NCI-H446 treated with DMSO at 0.1 percent for 48 hours (cell line): ENCODE measurements around the gene SLC35E2B.
"Not testable (repeated sequence)": the region's sequence is repeated elsewhere in the genome, so short reads cannot be mapped to it uniquely, and the experiment has no call there.

Source experiments
- DNase-seq: peaks from one replicate; lab custom pipeline; 2025; lab: John Stamatoyannopoulos, UW

SLC35E2B gene

GRCh38 chr1:1639368-1639767, 53.2 kb downstream of the SLC35E2B start:
- not testable (repeated sequence) for DNase-seq

GRCh38 chr1:1638528-1638927, 54.1 kb downstream of the SLC35E2B start:
- not testable (repeated sequence) for DNase-seq

GRCh38 chr1:1637479-1637875, 55.1 kb downstream of the SLC35E2B start:
- DNase-seq = not testable (repeated sequence)

- DNase-seq = not testable (repeated sequence)
Observed at GRCh38 chr1:1636621-1637478, 55.7 kb downstream of the SLC35E2B start.

- DNase-seq = not testable (repeated sequence)
Observed at GRCh38 chr1:1634613-1635012, 58.0 kb downstream of the SLC35E2B start.

GRCh38 chr1:1633409-1633808, 59.2 kb downstream of the SLC35E2B start:
- not testable (repeated sequence) for DNase-seq

GRCh38 chr1:1631782-1632420, 60.7 kb downstream of the SLC35E2B start, which contains the start of gene MMP23B:
Gene MMP23B (plus strand): TSS chr1:1632173. CDS start chr1:1632219, 46 bp downstream.
- DNase-seq = no peak

- no peak for DNase-seq
Observed at GRCh38 chr1:1630965-1631781, 61.4 kb downstream of the SLC35E2B start.

- no peak for DNase-seq
Observed at GRCh38 chr1:1630191-1630964, 62.2 kb downstream of the SLC35E2B start.

GRCh38 chr1:1629430-1630190, 63.0 kb downstream of the SLC35E2B start:
- no peak for DNase-seq

- no peak for DNase-seq
Observed at GRCh38 chr1:1628754-1629429, 63.7 kb downstream of the SLC35E2B start.

- DNase-seq = no peak
Observed at GRCh38 chr1:1627829-1628753, 64.5 kb downstream of the SLC35E2B start.

GRCh38 chr1:1627261-1627828, 65.2 kb downstream of the SLC35E2B start:
- DNase-seq = no peak

- no peak for DNase-seq
Observed at GRCh38 chr1:1626207-1627141, 66.1 kb downstream of the SLC35E2B start.

GRCh38 chr1:1625824-1626206, 66.8 kb downstream of the SLC35E2B start:
- DNase-seq = no peak

GRCh38 chr1:1625404-1625775, 67.2 kb downstream of the SLC35E2B start:
- no peak for DNase-seq
